ENCODE results near the gene OTULIN.
A peak's percentile ranks its signal among the peaks of the same experiment; 100 is the strongest.

Gene OTULIN

DNA sequence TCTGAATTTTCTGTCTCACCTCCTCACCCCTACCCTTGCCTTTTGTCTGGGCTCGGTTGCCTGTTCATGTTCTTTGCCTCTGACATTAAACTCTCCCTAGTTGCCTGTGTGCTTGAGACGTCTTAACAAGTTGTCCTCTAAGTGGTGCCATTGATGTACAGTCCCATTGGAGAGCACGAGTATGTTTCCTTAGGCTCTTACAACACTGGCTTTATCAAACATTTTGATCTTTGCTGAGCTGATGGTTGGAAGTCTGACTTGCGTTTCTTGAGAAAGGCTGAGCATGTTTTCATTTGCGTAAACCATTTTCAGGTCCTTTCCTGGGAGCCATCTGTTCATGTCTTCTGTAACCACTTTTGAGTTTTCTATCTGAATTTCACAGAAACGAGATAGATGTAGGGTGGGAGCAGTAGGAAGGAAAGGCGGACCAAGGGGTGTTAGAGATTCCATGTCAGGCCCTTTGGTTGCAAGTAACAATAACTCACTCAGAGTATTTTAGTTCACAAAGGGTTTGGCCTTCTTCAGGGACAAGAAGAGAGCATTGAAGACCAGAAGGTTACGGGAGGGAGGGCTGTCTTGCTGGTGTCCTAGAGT lies 35.4 kb downstream of the OTULIN start:
- DNase-seq = no peak

DNA sequence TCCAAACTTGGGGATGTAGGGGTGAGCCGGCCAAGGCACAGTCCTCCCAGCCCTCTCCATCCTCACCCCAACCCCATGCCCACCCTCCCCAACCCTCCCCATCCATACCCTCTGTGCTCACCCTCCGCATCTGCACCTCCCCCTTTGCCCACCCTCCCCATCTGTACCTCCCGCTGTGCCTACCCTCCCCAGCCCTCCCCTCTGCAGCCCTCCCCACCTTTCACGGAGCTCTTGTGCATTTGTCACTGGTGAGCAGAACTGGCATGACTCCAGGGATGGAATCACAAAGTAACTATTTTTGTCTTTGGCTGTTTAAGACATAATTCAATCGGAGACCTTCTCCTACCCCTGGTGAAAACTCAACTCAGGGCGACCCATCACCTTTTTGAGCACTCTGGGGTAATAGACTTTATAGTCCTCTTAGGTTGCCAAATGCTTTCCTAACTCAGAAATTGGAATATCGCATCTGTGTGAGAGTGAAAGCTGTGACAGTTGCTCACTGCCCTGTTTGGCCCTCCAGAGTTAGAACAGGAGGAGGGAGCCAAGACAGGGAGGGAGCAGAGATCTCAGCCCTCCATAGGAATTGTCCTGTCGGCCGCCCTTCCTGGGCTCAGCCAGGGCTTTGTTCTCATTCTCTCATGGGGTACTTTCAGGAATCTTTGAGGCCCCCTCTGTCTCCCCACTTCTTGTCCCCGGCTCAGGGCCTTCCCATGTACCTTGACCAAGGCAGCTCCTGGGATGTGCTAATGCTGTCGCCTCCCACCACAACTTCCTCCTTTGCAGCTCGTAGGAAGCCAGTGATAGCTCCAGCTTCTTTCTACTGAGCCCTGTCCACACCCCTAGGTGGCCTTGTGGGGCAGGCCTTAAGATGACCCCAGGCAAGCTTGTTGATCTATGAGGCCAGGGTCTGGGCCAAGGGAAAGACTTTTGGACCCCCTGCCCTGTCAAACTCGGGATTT lies 36.2 kb downstream of the OTULIN start:
- no peak for DNase-seq

DNA sequence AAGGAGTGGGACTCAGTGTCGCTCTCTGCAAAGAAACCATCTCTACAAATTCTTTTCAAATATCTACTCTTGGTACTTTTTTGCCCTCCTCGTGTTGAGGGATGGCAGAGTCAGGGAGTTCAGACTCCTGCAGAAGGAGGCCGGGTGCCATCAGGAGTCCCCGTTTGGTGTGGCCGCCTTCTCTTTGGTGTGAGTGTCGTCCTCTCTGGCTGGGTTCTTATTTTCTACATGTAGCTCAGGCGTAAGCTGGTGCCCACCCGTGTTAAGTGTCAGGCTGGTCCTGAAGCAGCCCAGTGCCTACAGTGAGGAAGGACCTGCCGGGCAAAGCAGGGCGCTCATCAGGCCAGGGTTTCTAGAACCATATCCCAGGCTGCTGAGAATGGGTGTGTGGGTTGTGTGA lies 37.0 kb downstream of the OTULIN start:
- DNase-seq = no peak

DNA sequence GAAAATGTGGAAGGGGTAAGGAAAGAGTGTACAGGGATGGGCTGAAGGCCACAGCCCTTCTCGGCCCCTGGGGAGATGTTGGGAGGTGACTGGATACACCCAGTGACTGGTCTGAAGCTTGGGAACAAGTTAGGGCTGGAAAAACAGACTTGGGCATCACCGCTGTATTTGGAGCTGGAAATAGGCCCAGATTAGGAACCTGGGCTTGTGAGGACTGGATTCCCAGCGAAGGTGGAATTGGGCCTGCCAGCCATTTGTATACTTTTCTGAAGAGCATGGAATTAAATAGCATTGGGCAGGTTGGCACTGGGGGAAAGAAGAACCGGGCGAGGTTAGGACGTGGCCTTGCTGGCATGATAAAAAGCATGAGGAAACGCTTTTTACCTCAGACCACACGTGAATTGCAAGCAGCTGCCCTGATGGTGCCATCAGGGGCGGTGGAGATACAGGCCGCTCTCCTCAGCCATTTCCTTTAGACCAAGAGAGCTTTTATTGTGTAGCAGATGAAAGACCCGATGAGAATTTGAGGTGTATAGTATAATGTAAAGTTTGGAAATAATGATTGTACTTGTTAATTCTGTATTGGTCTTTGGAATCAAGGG lies 37.8 kb downstream of the OTULIN start:
- DNase-seq = no peak

DNA sequence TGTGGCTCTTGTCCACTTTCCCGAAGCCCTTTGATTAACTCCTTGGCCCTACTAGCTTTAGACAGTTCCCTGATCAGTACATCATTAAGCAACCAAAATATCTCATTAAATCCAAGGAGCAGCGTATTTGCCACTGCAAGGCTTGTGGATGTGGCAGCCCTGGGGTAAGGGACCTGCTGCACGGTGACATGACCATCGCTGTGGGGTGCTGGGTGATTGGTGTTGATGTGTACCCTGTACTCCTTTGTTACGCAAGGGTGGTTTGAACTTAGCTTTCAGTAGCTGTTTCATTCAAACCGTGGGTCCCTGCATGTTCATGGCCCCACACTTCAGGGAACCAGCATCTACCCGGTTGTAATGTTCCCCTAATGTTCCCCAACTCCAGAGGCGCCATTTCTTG lies 41.0 kb downstream of the OTULIN start:
- DNase-seq = no peak

DNA sequence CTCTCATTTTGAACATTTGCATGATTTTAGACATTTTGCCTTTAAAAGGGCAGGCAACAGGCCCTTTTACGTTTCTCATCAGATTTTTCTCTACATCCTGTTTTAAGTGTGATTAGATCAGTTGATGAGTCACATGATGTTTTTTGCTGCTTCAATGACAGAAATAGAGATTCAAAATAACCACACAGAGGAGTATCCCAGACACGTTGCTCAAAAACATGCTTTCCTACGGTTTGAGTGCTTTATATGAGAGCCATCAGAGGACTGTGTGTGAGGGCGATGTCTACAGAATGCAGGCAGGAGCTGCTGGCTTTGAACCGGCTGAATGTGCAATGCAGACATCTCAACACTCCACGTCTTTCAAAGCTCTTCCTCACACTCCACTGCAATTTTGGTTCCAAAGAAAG lies 42.1 kb downstream of the OTULIN start:
- peak; percentile 35 for DNase-seq

DNA sequence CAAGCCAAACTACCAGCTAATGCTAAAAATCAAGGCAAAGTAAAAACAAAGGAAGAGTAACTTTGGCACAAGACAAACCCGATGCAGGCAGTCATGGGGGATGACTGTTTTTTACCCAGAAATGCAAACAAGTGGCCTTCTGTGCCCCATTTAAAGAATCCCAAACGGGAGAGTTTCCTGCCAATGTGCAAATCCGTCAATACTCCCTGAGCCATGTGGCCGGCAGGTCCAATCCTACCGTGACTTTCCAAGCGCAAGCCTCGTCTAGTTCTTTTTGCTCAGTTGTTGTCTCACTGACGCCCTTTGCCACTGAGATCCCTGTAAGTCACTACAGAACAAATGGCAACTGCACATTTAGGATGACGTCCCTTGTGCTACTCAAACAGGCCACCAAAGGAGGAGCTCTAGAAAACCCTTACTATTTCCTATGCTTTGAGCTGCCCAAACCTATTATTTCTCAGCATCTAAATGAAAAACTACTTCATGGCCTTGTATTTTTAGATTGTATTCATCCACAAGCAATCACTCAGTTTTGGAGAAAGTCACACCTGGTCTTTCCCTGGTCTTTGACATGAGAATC lies 43.4 kb downstream of the OTULIN start:
- no peak for DNase-seq

DNA sequence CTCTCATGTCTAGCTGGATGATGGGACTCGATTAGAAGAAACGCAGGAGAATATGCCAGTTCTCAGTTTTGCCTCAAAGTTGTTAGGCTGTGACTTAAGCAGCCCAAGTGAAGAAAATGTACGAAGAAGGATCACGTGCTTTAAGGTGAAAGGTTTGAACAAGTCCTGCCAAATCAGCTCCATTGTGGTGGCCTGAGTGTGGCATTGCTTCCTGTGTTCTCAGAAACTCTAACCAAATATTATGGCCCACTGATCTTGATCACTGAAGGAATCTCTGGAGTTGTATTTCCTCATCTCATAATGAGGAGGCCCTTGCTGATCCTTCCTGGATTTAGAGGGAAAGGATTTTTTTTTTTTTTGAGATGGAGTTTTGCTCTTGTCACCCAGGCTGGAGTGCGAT lies 44.0 kb downstream of the OTULIN start:
- DNase-seq = no peak

DNA sequence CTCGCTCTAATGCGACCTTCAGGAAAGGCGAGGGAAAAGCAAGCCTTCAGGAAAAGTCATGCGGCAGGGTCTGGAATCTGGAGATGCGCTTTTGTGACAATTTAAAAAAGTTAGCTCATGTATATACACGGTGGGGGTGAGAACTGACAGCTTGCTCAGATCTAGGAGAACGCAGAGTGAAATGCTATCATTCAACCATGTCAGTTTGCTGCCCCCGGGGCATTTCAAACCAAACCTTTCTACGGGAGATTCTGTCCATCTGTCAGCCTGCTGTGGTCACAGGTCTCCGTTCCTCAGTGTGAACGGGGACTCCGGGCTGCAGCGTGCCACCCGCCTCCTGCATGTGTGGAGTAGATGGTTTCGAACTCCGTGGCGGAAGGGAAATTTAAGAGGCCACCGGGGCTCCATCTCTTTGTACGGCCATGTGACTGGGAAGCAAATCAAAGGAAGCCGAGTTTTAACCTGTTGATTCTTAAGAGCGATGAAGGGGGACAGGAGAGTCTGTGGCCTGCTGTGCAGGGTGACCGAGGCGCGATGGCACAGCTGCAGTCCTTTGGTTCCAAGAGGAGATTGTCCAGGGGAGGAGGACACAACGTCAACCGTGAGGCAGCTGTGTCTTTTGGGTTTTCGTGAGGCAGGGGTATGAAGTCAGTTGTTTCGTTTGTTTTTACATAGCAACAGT lies 45.9 kb downstream of the OTULIN start:
- no peak for DNase-seq

DNA sequence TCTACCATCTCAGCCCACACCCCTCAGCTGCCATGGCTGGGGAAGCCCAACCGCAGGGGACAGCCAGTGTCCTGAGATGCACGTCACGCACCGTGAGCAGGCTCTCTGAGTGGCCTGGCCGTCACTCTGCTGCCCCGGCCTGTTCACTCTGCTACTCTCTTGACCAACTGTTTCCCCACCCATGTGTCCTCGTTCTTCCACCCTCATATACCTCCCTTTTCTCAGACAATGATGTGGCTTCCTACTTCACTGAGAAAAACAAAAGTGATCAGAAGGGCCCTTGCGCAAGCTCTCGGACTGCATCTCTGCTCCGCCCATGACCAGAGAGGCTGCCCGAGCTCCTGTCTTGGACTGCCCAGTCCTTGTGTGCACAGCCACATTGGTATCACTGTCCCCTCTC lies 47.6 kb downstream of the OTULIN start:
- DNase-seq = no peak

DNA sequence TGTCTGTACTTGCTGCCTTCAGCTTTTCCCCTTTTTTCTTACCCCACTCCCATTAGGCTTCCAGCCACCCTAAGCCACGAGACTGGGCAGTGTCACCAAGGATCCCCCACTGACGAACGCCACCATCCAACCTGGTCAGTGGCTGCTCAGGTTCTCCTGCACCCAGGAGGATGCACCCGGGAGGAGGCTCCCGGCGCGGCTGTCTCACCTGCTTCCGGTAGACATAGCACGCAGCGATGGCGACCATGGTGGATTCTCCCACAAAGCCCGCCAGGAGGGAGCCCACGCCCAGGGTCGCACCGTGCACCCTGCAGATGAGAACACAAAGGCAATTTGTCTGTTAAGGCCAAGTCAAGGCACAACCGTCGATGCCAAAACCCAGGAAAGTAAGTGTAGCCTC lies 48.1 kb downstream of the OTULIN start:
- DNase-seq = no peak

DNA sequence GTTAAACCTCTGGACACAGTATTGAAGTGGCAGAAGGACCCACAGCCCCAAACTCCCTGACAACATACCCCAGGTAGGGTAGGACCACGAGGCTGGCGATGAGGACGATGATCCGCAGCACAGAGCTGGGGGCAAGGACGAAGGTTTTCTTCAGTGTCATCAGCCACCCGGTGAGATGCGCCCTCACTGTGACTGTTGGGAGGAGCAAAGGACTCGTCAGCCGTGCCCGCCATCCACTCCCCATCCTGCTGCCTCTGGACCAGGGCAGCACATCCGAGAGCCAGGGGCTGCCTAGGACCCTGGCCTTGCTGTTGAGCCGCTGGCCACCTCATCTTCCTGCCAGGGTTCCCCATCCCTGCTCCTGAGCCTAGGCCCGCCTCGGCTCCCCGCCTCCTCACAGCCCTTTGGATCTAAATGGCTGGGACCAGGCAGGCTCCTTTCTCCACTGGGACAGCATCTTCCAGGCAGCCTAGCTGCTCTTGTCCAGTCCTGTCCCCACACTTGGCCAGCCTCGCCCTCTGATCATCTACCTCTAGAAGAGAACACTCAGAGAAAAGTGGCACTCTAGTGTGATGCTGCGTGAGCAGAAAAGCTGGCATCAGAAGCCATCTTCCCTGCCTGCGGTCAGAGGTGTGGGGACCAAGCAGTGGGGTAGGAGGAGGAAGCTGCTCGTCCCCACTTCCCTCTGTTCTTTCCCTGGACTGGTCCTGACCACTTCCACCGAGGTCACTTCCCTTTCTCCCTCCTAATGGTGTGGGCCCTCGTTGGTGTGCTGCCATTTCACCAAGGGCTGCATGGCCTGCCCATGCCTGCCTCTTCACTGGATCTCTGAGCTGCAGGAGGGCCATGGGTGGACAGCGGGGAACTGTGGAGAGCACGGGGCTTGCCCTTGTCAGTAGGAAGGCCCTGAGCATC lies 49.2 kb downstream of the OTULIN start:
- DNase-seq = no peak

DNA sequence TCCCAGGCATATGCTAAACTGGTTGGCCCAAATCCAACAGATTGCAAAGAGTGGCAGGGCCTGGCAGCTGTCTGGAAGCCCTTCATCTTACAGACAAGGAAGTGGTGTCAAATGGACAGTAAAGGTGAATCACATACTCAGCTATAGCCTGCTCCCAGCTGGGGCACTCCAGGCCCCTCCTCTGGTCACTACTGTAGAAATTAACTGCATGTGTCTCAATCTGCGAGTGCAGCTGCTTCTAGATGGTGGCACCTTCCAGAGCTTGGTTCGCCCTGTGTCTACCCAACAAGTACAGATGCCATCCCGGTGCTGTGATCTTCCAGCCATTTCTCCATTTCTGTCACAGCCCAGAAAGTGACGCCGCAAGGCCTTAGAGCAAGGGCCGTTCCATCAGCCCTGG lies 50.2 kb downstream of the OTULIN start:
- DNase-seq = no peak

DNA sequence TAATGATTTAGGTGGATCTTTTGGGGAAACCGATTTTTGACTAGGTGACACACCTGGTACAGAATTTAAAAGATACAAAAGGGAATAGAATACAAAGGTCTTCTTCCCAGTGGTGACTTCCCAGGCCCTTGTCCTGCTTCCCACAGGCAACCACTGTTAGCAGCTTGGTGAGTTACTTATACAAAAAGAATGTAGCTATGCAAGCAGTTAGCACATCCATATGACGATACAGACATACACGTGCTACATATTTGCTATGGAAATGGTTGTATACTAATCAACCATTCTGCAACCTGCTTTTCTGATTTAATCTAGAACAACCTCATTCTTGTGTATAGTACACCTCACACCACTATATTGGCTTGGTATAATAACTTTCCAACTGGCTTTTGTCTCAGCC lies 51.0 kb downstream of the OTULIN start:
- no peak for DNase-seq

DNA sequence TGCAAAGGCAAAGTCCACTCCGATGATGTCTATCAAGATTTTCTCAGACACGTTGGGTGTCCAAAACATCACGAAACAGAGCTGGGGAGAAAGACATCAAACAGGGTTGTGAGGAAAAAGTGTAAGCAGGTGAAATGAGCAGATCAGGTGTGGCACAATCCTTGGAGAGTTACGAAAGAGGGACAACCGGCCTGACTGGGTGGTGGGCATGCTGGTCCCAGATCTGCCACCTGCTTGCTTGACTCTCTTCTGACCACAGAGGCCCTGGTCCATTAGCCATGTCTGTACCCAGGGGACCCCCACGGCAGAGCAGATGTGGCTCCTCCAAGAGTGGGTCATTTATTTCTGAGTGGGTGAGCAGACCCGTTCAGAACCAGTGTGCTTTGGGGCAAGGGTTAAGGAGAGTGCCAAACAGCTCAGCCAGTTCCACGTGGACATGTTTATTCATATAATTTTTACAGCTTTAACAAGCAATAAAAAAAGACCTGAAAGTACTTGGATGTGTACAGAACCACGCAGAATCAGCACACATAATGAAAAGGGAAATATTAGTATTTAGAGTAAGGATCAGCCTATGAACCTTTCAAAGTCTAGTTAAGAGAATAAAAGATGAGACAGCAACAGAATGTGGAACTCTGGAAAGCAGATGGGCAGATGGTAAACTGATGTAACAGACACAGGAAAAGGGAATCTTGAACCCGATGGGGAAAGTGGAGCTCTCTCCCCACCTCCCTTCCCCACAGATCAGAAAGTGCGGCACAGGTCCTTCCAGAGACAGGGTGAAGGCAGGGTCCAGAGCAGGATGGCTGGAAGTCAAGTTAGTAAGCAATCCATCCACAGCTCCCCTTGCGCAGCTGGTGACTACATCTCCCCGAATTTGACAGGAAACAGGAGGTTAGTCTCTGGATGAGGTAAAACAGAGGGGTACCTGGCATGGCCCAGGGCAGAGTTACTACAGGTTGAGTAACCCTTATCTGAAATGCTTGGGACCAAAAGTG lies 52.5 kb downstream of the OTULIN start:
- DNase-seq = no peak

DNA sequence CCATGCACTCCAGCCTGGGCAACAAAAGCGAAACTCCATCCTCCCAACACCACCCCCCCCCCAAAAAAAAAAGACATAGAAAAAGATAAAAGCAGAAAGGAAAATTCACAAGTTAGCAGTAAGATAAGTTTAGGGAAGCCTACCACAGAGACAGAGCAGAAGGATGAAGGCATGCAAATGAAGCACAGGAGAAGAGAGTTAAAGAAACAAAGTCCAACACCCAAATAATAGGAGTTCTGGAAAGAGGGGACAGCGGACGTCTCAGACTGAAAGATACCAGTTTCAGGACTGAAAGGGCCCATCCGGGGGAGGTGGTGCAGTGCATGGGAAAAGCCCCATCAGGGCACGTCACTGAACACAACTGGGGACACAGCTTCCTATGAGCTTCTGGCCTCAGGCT lies 54.3 kb downstream of the OTULIN start:
- DNase-seq = no peak

DNA sequence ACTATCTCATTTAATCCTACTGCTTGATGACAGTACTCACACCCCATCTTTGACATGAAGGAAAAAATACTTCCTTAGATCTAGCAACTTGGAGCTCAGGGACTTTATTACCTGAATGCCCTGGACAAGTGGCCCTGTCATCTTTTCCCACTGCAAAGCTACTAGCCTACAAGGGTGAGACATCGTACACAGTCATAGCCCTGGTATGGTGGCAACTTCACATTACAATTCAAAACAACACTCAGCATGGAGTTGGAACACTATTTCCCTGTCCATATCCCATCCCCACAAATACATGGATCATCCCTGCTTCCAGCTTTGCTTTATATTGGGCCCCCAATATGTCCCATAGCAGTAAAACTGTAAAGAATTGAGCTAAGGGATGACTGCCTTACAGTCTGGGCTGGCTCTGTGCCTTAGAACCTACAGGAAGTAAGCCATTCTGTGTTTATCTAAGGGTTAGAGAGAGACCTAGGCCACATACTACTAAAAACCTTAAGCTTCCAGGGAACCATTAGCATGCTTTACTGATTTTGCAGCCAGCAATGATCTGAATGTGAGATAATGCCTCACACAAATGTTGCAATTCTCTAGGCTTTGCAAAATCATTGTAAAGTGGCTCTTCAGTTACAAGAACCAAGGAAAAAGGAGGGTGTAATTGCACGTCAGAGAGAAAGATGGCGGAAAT lies 55.9 kb downstream of the OTULIN start:
- DNase-seq = no peak

DNA sequence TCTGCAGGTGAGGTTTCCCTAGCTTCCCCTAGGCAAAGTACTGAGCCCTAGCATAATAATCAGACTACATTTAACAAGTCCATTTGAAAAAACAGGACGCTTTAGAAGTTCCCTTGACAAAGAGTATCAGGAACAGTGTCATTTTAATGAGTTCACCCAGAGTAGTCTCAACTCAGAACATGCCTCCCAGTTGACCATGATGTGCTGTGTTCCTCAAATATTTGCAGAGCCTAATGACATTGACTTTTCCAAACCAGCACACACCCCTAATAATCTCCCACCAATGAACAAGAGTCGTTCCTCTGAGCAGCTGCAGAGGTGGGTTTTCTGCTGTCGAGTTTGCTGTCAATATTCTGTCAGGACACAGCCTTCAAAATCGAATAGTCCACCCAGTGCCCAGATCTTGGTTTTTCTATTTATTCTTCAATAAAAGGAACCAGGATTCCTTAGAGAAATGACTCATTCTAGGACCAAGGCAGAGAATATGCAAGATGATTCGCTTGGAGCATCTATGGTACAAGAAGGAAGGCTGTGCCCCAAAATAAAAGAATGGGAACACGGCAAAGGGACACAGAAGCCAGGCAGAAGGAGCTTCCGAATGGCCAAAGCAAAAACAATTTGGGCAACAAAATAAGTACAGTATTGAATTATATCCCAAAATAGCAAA lies 57.6 kb downstream of the OTULIN start:
- DNase-seq = no peak

DNA sequence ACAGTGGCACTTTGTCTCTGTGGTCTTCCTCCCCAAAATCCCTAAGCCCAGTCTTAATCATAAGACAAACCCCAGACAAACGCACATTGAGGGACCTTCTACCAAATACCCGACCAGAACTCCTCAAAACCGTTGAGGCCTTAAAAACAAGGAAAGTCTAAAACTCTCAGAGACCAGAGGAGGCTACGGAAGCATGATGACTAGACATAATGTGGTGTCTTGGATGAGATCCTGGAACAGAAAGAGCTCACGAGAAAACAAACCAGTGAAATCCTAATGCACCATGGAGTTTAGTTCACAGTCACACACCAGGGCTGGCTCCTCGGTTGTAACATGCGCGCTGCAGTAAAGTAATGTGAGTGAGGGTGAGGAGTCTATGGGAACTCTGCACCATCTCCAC lies 58.4 kb downstream of the OTULIN start:
- no peak for DNase-seq
